Measurements from ENCODE around the gene SLC52A3. TPM values are rescaled to one million over a fixed set of nuclear protein-coding genes. Genes with fewer than 3 reads are reported as not detected.

The SLC52A3 gene
- total RNA-seq, 1 experiment from 2014 or later, result 7.7 TPM

DNA sequence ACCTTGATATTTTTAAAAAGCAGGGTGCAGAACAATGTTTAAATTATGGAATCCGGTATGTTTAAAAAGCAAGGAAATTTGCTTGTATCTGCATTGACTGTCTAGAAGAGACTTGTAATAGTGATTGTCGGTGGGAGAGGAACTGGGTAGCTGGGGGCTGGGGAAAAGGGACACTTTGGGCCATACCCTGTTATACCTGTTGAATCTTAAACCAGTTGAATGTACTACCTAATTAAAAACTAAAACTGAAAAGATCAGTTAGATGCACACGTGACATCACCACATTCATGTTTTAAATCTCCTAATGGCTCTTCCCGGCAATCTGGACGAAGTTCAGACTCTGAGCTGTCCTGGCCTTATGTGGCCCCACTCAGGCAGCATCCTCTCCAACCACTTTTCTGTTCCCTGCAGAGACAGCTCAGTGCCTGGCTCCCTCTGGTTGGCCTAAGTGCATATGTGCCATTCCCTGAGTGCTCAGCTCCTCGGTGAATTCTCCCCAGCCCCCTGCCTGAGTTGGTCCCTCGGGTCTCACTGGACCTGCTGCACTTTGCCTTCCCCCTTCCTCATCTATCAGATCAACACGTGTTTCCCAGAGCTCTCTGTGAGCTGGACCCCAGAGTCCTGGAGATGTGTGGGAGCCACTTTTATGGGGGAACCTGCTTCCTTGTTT is 36.3 kb downstream of the SLC52A3 start:
- TF ChIP-seq, protein P1, sequence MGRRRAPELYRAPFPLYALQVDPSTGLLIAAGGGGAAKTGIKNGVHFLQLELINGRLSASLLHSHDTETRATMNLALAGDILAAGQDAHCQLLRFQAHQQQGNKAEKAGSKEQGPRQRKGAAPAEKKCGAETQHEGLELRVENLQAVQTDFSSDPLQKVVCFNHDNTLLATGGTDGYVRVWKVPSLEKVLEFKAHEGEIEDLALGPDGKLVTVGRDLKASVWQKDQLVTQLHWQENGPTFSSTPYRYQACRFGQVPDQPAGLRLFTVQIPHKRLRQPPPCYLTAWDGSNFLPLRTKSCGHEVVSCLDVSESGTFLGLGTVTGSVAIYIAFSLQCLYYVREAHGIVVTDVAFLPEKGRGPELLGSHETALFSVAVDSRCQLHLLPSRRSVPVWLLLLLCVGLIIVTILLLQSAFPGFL (CRISPR knock-in tag; IDR thresholded peaks at IDR 0.05; ENCODE audit: borderline replicate concordance), result no peak
- no peak for TF ChIP-seq ESRRA (CRISPR knock-in tag; IDR thresholded peaks at IDR 0.05; ENCODE audit: borderline replicate concordance)
- no peak for TF ChIP-seq MYBL2 (CRISPR knock-in tag; IDR thresholded peaks at IDR 0.05)
- TF ChIP-seq SOX15 (CRISPR knock-in tag; IDR thresholded peaks at IDR 0.05), result no peak
- TF ChIP-seq NR1H2 (CRISPR knock-in tag; IDR thresholded peaks at IDR 0.05), result no peak
- H3K4me1 Mint-ChIP-seq, result peaks cover 7% of the 10 kb centered on the region; the same call in 1 of the 2 replicates
- ChIA-PET POLR2A (no interaction called here), CTCF (interaction anchor here (1.0 to 3.0 kb wide), 6 partner anchors 32 to 155 kb away, joined by 3 to 14 read pairs (median 5); partner anchors contain the start of gene SLC52A3)
- H3K27me3 Mint-ChIP-seq (ENCODE audit: low read depth), result peaks cover 20% of the 10 kb centered on the region
- H3K27ac Mint-ChIP-seq, result no peak overlapping the region
- no peak overlapping the region for H3K4me3 Mint-ChIP-seq
- DNase-seq (ENCODE audit: low spot score), result no peak
- H3K36me3 Mint-ChIP-seq, result no peaks in the 10 kb centered on the region
- no peaks in the 10 kb centered on the region for H3K9me3 Mint-ChIP-seq
- ATAC-seq, result no peak

DNA sequence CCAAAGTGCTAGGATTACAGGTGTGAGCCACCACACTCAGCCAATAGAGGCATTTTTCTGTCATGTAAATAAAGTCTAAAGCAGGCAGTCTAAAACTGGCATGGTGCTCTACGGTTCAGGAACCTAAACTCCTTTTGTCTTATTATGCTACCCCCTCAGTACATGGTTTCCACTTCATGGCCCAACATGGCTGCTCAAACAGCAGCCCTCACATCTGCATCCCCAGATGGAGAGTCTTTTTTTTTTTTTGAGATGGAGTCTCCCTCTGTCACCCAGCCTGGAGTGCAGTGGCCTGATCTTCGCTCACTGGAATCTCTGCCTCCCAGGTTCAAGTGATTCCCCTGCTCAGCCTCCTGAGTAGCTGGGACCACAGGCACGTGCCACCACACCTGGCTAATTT is 38.3 kb downstream of the SLC52A3 start:
- Mint-ChIP-seq H3K27me3 (ENCODE audit: low read depth) (peaks cover 38% of the 10 kb centered on the region), H3K4me1 (peaks cover 7% of the 10 kb centered on the region; the same call in 1 of the 2 replicates), H3K36me3 (no peaks in the 10 kb centered on the region), H3K9me3 (no peaks in the 10 kb centered on the region), H3K27ac (no peak overlapping the region), H3K4me3 (no peak overlapping the region)
- no peak for ATAC-seq
- CTCF ChIA-PET, result interaction anchor here (1.3 kb wide), 2 partner anchors 9 to 84 kb away, joined by 3 read pairs; no protein-coding TSS in a partner anchor
- DNase-seq (ENCODE audit: low spot score), result no peak
- TF ChIP-seq ZBTB21 (CRISPR knock-in tag; IDR thresholded peaks at IDR 0.05; ENCODE audit: borderline replicate concordance) (no peak), GTF2I (CRISPR knock-in tag; conservative IDR thresholded peaks at IDR 0.05) (0 out of 2 replicates have a peak, but pooled peaks have one; percentile 44)
- POLR2A ChIA-PET, result no interaction called here

DNA sequence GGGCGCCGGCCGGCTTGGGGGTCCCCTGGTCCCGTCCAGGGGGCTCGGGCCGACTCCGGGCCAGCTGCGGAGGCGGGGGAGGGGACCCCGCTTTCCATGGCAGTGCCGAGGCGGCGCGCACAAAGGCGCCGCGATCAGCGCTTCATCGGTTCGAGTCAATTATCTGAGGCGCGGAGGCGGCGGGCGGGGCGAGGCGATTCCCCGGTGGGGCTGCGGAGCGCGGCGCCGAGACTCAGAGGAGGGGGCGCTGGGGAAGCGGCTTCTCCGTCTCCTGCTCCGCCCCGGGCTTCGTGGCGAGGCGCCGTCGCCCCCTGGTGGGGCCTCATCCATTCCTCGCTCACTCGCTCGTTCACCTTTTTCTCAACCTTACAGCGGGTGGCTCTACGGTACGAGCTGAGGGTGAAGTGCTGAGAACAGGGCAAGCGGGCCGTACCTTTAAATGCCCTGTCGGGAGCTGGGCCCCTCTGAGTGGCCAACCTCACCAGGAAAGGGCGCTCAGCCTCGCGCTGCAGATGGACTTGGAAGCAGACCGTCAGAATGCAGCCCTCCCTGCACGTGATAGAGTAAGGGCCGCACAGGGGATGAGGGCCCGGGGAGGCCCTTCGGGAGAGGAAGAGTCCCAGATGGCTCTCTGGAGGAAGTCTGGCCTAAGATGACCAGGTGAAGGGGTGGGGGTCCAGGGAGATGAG is 39.9 kb downstream of the SLC52A3 start:
- ATAC-seq, result peak; percentile 89
- H3K4me1 Mint-ChIP-seq, result peaks cover 6% of the 10 kb centered on the region; the same call in 1 of the 2 replicates
- no peak overlapping the region for H3K27ac Mint-ChIP-seq
- peaks cover 39% of the 10 kb centered on the region for H3K27me3 Mint-ChIP-seq (ENCODE audit: low read depth)
- H3K9me3 Mint-ChIP-seq, result no peaks in the 10 kb centered on the region
- peak overlapping the region; percentile 64 for H3K4me3 Mint-ChIP-seq
- H3K36me3 Mint-ChIP-seq, result no peaks in the 10 kb centered on the region
- CTCF ChIA-PET, result interaction anchor here (0.6 to 2.6 kb wide), 36 partner anchors 9 to 374 kb away, joined by 3 to 23 read pairs (median 5); partner anchors contain the start of genes SCRT2 and SLC52A3
- DNase-seq (ENCODE audit: low spot score), result peak; percentile 88
- POLR2A ChIA-PET, result no interaction called here
- no peak for TF ChIP-seq FOXJ3 (CRISPR knock-in tag; IDR thresholded peaks at IDR 0.05; ENCODE audit: borderline replicate concordance)
- no peak for TF ChIP-seq GABPB1 (CRISPR knock-in tag; IDR thresholded peaks at IDR 0.05)
- TF ChIP-seq SP1 (CRISPR knock-in tag; conservative IDR thresholded peaks at IDR 0.05), result peak; percentile 63
- TF ChIP-seq ZNF317 (CRISPR knock-in tag; IDR thresholded peaks at IDR 0.05; ENCODE audit: borderline replicate concordance, low read depth), result 0 out of 2 replicates have a peak, but pooled peaks have one; percentile 70
- TF ChIP-seq MYBL2 (CRISPR knock-in tag; IDR thresholded peaks at IDR 0.05), result peak; percentile 57; the same call in 1 of the 2 replicates
- TF ChIP-seq ZNF423 (CRISPR knock-in tag; IDR thresholded peaks at IDR 0.05), result peak; percentile 43
- TF ChIP-seq NR1H2 (CRISPR knock-in tag; IDR thresholded peaks at IDR 0.05), result no peak
- TF ChIP-seq, protein P2, sequence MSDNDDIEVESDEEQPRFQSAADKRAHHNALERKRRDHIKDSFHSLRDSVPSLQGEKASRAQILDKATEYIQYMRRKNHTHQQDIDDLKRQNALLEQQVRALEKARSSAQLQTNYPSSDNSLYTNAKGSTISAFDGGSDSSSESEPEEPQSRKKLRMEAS (CRISPR knock-in tag; IDR thresholded peaks at IDR 0.05), result peak; percentile 68
- TF ChIP-seq, protein P3, sequence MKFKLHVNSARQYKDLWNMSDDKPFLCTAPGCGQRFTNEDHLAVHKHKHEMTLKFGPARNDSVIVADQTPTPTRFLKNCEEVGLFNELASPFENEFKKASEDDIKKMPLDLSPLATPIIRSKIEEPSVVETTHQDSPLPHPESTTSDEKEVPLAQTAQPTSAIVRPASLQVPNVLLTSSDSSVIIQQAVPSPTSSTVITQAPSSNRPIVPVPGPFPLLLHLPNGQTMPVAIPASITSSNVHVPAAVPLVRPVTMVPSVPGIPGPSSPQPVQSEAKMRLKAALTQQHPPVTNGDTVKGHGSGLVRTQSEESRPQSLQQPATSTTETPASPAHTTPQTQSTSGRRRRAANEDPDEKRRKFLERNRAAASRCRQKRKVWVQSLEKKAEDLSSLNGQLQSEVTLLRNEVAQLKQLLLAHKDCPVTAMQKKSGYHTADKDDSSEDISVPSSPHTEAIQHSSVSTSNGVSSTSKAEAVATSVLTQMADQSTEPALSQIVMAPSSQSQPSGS (CRISPR knock-in tag; IDR thresholded peaks at IDR 0.05; ENCODE audit: borderline replicate concordance, low read depth), result no peak
- TF ChIP-seq, protein P4, sequence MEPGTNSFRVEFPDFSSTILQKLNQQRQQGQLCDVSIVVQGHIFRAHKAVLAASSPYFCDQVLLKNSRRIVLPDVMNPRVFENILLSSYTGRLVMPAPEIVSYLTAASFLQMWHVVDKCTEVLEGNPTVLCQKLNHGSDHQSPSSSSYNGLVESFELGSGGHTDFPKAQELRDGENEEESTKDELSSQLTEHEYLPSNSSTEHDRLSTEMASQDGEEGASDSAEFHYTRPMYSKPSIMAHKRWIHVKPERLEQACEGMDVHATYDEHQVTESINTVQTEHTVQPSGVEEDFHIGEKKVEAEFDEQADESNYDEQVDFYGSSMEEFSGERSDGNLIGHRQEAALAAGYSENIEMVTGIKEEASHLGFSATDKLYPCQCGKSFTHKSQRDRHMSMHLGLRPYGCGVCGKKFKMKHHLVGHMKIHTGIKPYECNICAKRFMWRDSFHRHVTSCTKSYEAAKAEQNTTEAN (CRISPR knock-in tag; IDR thresholded peaks at IDR 0.05), result 0 out of 2 replicates have a peak, but pooled peaks have one; percentile 77
- TF ChIP-seq ZNF416 (CRISPR knock-in tag; IDR thresholded peaks at IDR 0.05), result no peak
- peak; percentile 51; the same call in 1 of the 2 replicates for TF ChIP-seq CBFB (CRISPR knock-in tag; IDR thresholded peaks at IDR 0.05; ENCODE audit: low read depth)
- TF ChIP-seq, protein P5, sequence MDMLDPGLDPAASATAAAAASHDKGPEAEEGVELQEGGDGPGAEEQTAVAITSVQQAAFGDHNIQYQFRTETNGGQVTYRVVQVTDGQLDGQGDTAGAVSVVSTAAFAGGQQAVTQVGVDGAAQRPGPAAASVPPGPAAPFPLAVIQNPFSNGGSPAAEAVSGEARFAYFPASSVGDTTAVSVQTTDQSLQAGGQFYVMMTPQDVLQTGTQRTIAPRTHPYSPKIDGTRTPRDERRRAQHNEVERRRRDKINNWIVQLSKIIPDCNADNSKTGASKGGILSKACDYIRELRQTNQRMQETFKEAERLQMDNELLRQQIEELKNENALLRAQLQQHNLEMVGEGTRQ (CRISPR knock-in tag; IDR thresholded peaks at IDR 0.05), result peak; percentile 36; the same call in 1 of the 2 replicates
- TF ChIP-seq, protein P6, sequence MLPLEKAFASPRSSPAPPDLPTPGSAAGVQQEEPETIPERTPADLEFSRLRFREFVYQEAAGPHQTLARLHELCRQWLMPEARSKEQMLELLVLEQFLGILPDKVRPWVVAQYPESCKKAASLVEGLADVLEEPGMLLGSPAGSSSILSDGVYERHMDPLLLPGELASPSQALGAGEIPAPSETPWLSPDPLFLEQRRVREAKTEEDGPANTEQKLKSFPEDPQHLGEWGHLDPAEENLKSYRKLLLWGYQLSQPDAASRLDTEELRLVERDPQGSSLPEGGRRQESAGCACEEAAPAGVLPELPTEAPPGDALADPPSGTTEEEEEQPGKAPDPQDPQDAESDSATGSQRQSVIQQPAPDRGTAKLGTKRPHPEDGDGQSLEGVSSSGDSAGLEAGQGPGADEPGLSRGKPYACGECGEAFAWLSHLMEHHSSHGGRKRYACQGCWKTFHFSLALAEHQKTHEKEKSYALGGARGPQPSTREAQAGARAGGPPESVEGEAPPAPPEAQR (CRISPR knock-in tag; IDR thresholded peaks at IDR 0.05), result no peak

All from WTC11 (cell line).